Measurements from ENCODE around the gene ALG9. TPM values are rescaled to one million over a fixed set of nuclear protein-coding genes. Genes with fewer than 3 reads are reported as not detected.

Gene ALG9
- total and polyA plus RNA-seq, 10 of the 15 experiments (the other 5 are each of a cell fraction or from before 2014, with no cell fraction given), result 10.8 to 41.6 (median 25.5) TPM

- intact Hi-C loops (cut with micrococcal nuclease; ENCODE audit: unreplicated experiment), result no loop called here
- 78% methylated on average over 2 of the region's 2 CpGs for WGBS (ENCODE audit: insufficient coverage, insufficient replicate concordance, low lambda C conversion rate, missing lambda C conversion rate)
- H3K27ac ChIP-seq (ENCODE audit: control insufficient read depth, insufficient read depth), result no peak overlapping the region
- ATAC-seq (no peak), FAIRE-seq (no peak), DNase-seq (ENCODE audit: low read depth, low spot score) (no peak)
- no peaks in the 10 kb centered on the region for H4K20me1 ChIP-seq (ENCODE audit: control insufficient read depth, insufficient read depth)
- TF ChIP-seq, protein P1, sequence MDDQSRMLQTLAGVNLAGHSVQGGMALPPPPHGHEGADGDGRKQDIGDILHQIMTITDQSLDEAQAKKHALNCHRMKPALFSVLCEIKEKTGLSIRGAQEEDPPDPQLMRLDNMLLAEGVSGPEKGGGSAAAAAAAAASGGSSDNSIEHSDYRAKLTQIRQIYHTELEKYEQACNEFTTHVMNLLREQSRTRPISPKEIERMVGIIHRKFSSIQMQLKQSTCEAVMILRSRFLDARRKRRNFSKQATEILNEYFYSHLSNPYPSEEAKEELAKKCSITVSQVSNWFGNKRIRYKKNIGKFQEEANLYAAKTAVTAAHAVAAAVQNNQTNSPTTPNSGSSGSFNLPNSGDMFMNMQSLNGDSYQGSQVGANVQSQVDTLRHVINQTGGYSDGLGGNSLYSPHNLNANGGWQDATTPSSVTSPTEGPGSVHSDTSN (IDR thresholded peaks at IDR 0.05; ENCODE audit: insufficient replicate concordance, low read depth, low read length), result no peak
- TF ChIP-seq FOXM1 (IDR thresholded peaks at IDR 0.05; ENCODE audit: low read depth, low read length) (no peak), ZZZ3 (IDR thresholded peaks at IDR 0.05; ENCODE audit: control insufficient read depth, insufficient read length, low read depth) (no peak), KDM1A (IDR thresholded peaks at IDR 0.05; ENCODE audit: borderline replicate concordance) (no peak)
- TF ChIP-seq, protein P2, sequence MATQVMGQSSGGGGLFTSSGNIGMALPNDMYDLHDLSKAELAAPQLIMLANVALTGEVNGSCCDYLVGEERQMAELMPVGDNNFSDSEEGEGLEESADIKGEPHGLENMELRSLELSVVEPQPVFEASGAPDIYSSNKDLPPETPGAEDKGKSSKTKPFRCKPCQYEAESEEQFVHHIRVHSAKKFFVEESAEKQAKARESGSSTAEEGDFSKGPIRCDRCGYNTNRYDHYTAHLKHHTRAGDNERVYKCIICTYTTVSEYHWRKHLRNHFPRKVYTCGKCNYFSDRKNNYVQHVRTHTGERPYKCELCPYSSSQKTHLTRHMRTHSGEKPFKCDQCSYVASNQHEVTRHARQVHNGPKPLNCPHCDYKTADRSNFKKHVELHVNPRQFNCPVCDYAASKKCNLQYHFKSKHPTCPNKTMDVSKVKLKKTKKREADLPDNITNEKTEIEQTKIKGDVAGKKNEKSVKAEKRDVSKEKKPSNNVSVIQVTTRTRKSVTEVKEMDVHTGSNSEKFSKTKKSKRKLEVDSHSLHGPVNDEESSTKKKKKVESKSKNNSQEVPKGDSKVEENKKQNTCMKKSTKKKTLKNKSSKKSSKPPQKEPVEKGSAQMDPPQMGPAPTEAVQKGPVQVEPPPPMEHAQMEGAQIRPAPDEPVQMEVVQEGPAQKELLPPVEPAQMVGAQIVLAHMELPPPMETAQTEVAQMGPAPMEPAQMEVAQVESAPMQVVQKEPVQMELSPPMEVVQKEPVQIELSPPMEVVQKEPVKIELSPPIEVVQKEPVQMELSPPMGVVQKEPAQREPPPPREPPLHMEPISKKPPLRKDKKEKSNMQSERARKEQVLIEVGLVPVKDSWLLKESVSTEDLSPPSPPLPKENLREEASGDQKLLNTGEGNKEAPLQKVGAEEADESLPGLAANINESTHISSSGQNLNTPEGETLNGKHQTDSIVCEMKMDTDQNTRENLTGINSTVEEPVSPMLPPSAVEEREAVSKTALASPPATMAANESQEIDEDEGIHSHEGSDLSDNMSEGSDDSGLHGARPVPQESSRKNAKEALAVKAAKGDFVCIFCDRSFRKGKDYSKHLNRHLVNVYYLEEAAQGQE (IDR thresholded peaks at IDR 0.05; ENCODE audit: low read depth, low read length), result no peak
- peaks cover 6% of the 10 kb centered on the region; the same call in 1 of the 3 replicates for H3K9me3 ChIP-seq (replicated peaks; ENCODE audit: control insufficient read depth, insufficient read depth, low read length)
- in situ Hi-C loops (cut with MboI), result no loop called here
- peaks cover 4 to 5% of the 10 kb centered on the region in 2 experiments; a peak in 3 of 4 replicates for H3K36me3 ChIP-seq (ENCODE audit: control insufficient read depth in 2 of 2, insufficient read depth in 2 of 2, low read length in 1 of 2)
- H3K27me3 ChIP-seq (replicated peaks in 1 of 2; ENCODE audit: control insufficient read depth in 2 of 2, insufficient read depth in 2 of 2, low read length in 1 of 2), result no peaks in the 10 kb centered on the region
- SMC1A ChIA-PET (ENCODE audit: uncharacterized antibody, unreplicated experiment), result no interaction called here
- H3K9ac ChIP-seq (ENCODE audit: control insufficient read depth, insufficient read depth, low read length), result no peak overlapping the region
- H3K4me3 ChIP-seq, result no peak overlapping the region
- no peaks in the 10 kb centered on the region for H3K4me1 ChIP-seq (ENCODE audit: control insufficient read depth, insufficient read depth, low read length)
- H3K4me2 ChIP-seq (ENCODE audit: control insufficient read depth, insufficient read depth), result no peak overlapping the region
- CTCF ChIA-PET, result no interaction called here
- RAD21 ChIA-PET (ENCODE audit: unreplicated experiment), result interaction anchor here (1.4 kb wide), 1 partner anchor 23 kb away, joined by 3 read pairs; no protein-coding TSS in a partner anchor
- BruUV-seq (replicated peaks), result no TSS peak
- POLR2A ChIA-PET, result no interaction called here
- no peak overlapping the region for H2AFZ ChIP-seq (ENCODE audit: control insufficient read depth, low read depth, low read length)
- H3K79me2 ChIP-seq (ENCODE audit: control insufficient read depth, insufficient read depth, low read length), result no peaks in the 10 kb centered on the region
These were observed 70.2 kb downstream of the ALG9 start for GRCh38 chr11:111801135-111801534.

Measured in GM12878 (cell line).